Measurements from ENCODE around the gene PNPLA4. TPM values are rescaled to one million over a fixed set of nuclear protein-coding genes. Genes with fewer than 3 reads are reported as not detected.

Gene PNPLA4
- polyA plus RNA-seq, 1 donor (not counting 4 experiments of a cell fraction or from before 2014, with no cell fraction given) = 39.6 TPM

DNA sequence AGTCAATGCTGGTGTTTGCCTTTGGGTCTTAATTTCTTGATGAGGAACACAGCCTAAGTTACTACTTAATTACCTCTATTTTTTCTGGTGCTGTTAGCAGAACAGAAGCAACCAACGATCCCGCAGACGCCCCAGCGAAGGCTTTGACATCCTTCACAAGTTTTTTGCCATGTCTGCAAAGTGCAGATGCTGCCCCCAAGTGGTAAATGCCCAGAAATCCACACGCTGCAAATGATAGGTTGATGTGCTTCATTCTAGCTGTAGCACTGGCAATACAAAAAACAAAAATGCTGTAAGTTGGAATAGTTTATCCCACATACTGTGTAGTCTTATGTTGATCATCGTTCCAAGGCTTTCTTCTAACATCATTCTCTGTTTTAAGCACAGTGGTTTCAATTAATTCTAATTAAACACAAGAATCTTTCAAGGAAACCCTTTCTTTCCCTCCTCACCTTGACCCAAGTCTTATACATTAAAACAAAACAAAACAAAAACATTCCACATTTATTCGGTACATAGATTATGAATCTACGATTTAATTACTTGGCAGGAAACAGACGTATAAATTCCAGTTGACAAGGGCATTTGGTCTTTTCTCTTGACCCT is 1.2 kb downstream of the PNPLA4 start:
- Histone ChIP-seq H3K27ac (ENCODE audit: control insufficient read depth, insufficient read depth, low read length) (peak overlapping the region; percentile 23), H3K27me3 (ENCODE audit: control insufficient read depth, extremely low read depth, insufficient read depth, low read length) (no peaks in the 10 kb centered on the region), H3K4me2 (ENCODE audit: control insufficient read depth, extremely low read depth, insufficient read depth, low read depth, low read length) (peak overlapping the region; percentile 75), H3K4me3 (ENCODE audit: control insufficient read depth in 2 of 3, extremely low read depth in 1 of 3, insufficient read depth in 2 of 3, low read depth in 1 of 3, low read length in 3 of 3) (peak overlapping the region in 2 of 3 experiments; percentile 69 to 76), H3K9me3 (ENCODE audit: control insufficient read depth, low read depth, low read length) (no peaks in the 10 kb centered on the region), H3K79me2 (ENCODE audit: control insufficient read depth, insufficient read depth, low read length) (peaks cover 2% of the 10 kb centered on the region), H3K9me1 (ENCODE audit: control insufficient read depth, extremely low read depth, insufficient read depth, low read length) (no peaks in the 10 kb centered on the region), H2AFZ (ENCODE audit: control insufficient read depth, low read length) (no peak overlapping the region), H3K36me3 (ENCODE audit: control insufficient read depth in 2 of 2, extremely low read depth in 1 of 2, insufficient read depth in 2 of 2, low read length in 2 of 2) (peaks cover 5 to 6% of the 10 kb centered on the region in 2 experiments), H3K9ac (ENCODE audit: control insufficient read depth, extremely low read depth, insufficient read depth, low read length) (no peak overlapping the region), H4K20me1 (ENCODE audit: control insufficient read depth, extremely low read depth, insufficient read depth, low read length) (no peaks in the 10 kb centered on the region), H3K4me1 (ENCODE audit: control insufficient read depth, extremely low read depth, insufficient read depth, low read length) (peaks cover 11% of the 10 kb centered on the region)
- FAIRE-seq (peak; percentile 44), DNase-seq (ENCODE audit: low read depth, low spot score) (peak; percentile 33)
- dilution Hi-C loops (cut with MboI; ENCODE audit: extremely low pct_ligation_motif_present, low sequenced_read_pairs) = no loop called here
- no peak for TF ChIP-seq EZH2 (IDR thresholded peaks at IDR 0.05; ENCODE audit: low read length)
- TF ChIP-seq, protein P1, sequence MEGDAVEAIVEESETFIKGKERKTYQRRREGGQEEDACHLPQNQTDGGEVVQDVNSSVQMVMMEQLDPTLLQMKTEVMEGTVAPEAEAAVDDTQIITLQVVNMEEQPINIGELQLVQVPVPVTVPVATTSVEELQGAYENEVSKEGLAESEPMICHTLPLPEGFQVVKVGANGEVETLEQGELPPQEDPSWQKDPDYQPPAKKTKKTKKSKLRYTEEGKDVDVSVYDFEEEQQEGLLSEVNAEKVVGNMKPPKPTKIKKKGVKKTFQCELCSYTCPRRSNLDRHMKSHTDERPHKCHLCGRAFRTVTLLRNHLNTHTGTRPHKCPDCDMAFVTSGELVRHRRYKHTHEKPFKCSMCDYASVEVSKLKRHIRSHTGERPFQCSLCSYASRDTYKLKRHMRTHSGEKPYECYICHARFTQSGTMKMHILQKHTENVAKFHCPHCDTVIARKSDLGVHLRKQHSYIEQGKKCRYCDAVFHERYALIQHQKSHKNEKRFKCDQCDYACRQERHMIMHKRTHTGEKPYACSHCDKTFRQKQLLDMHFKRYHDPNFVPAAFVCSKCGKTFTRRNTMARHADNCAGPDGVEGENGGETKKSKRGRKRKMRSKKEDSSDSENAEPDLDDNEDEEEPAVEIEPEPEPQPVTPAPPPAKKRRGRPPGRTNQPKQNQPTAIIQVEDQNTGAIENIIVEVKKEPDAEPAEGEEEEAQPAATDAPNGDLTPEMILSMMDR (optimal IDR thresholded peaks at IDR 0.05 in 1 of 3, IDR thresholded peaks at IDR 0.05 in 1 of 3, conservative IDR thresholded peaks at IDR 0.05 in 1 of 3; ENCODE audit: extremely low read depth in 1 of 3, insufficient read depth in 2 of 3, low read length in 3 of 3) = peak; percentile 83 to 84 (median 84)

DNA sequence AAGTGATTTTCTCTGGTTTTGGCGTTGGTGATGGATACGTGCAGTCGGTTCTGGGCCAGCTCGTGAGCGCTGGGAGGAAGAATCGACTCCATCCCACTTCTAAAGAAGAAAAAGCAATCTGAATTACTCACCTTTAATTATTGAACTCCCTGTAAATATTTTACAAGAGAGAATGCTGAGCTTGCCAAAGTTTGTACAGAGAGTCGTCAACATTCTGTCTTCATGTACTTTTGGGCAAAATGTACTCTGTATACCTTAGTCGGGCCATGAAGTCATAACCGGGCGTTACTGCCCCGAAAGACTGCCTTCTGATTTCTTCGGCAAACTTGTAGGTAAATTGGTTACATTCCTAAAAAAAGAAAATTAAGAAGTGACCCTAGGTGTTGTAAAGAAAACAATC is 5.5 kb downstream of the PNPLA4 start:
- Histone ChIP-seq H3K27ac (ENCODE audit: control insufficient read depth, insufficient read depth, low read length) (no peak overlapping the region), H3K4me1 (ENCODE audit: control insufficient read depth, extremely low read depth, insufficient read depth, low read length) (peaks cover 9% of the 10 kb centered on the region), H3K4me2 (ENCODE audit: control insufficient read depth, extremely low read depth, insufficient read depth, low read depth, low read length) (no peak overlapping the region), H3K36me3 (ENCODE audit: control insufficient read depth in 2 of 2, extremely low read depth in 1 of 2, insufficient read depth in 2 of 2, low read length in 2 of 2) (peaks cover 6 to 9% of the 10 kb centered on the region in 2 experiments), H3K9ac (ENCODE audit: control insufficient read depth, extremely low read depth, insufficient read depth, low read length) (no peak overlapping the region), H3K9me1 (ENCODE audit: control insufficient read depth, extremely low read depth, insufficient read depth, low read length) (no peaks in the 10 kb centered on the region), H4K20me1 (ENCODE audit: control insufficient read depth, extremely low read depth, insufficient read depth, low read length) (no peaks in the 10 kb centered on the region), H3K79me2 (ENCODE audit: control insufficient read depth, insufficient read depth, low read length) (no peaks in the 10 kb centered on the region), H3K27me3 (ENCODE audit: control insufficient read depth, extremely low read depth, insufficient read depth, low read length) (no peaks in the 10 kb centered on the region), H3K9me3 (ENCODE audit: control insufficient read depth, low read depth, low read length) (no peaks in the 10 kb centered on the region), H2AFZ (ENCODE audit: control insufficient read depth, low read length) (no peak overlapping the region), H3K4me3 (ENCODE audit: control insufficient read depth in 2 of 3, extremely low read depth in 1 of 3, insufficient read depth in 2 of 3, low read depth in 1 of 3, low read length in 3 of 3) (no peak overlapping the region)
- no peak for FAIRE-seq
- no peak for TF ChIP-seq EZH2 (IDR thresholded peaks at IDR 0.05; ENCODE audit: low read length)
- TF ChIP-seq, protein P1 (optimal IDR thresholded peaks at IDR 0.05 in 1 of 3, IDR thresholded peaks at IDR 0.05 in 1 of 3, conservative IDR thresholded peaks at IDR 0.05 in 1 of 3; ENCODE audit: extremely low read depth in 1 of 3, insufficient read depth in 2 of 3, low read length in 3 of 3) = no peak
- dilution Hi-C loops (cut with MboI; ENCODE audit: extremely low pct_ligation_motif_present, low sequenced_read_pairs) = no loop called here
- no peak for DNase-seq (ENCODE audit: low read depth, low spot score)
